ENCODE results near the gene CDK14. TPM values are rescaled to one million over a fixed set of nuclear protein-coding genes. Genes with fewer than 3 reads are reported as not detected.

The CDK14 gene
- total RNA-seq, 5 donors from 2014 or later (not counting 1 experiment from before 2014, with no cell fraction given), result 0.86 to 6.6 (median 1.6) TPM

- POLR2A ChIA-PET, result no interaction called here
- no CpG with 5 or more reads among the region's 3 CpGs for WGBS (ENCODE audit: insufficient coverage)
Measured at GRCh38 chr7:90903841-90904240, 307.7 kb downstream of the CDK14 start.

GRCh38 chr7:90910136-90910535, 314.0 kb downstream of the CDK14 start:
- no peaks in the 10 kb centered on the region for H3K27me3 Mint-ChIP-seq

More at GRCh38 chr7:90903841-90904240, 307.7 kb downstream of the CDK14 start:
- Histone ChIP-seq H3K36me3 (ENCODE audit: control insufficient read depth in 2 of 2, extremely low read depth in 1 of 2, insufficient read depth in 1 of 2, low read length in 1 of 2) (no peaks in the 10 kb centered on the region), H3K9me3 (no peaks in the 10 kb centered on the region), H3K4me3 (ENCODE audit: control insufficient read depth in 1 of 2, extremely low read depth in 1 of 2, low read length in 1 of 2) (no peak overlapping the region), H3K27ac (ENCODE audit: low read length) (no peak overlapping the region), H3K4me1 (ENCODE audit: control insufficient read depth in 1 of 2, extremely low read depth in 1 of 2, insufficient read depth in 2 of 2, low read length in 2 of 2) (no peaks in the 10 kb centered on the region), H3K27me3 (replicated peaks in 1 of 2; ENCODE audit: control insufficient read depth in 2 of 2, extremely low read depth in 1 of 2, insufficient read depth in 2 of 2, low read length in 1 of 2) (no peaks in the 10 kb centered on the region)
- peaks cover 0 to 8% (median 0%) of the 10 kb centered on the region in 3 donors for H3K9me3 Mint-ChIP-seq
- CTCF ChIA-PET, result no interaction called here
- H3K4me1 Mint-ChIP-seq, result no peaks in the 10 kb centered on the region
- H3K27me3 Mint-ChIP-seq, result peaks cover 0 to 5% of the 10 kb centered on the region in 2 donors
- DNase-seq (no peak), ATAC-seq (replicated peaks in 1 of 4) (no peak)
- no peak overlapping the region for H3K4me3 Mint-ChIP-seq
- no peak overlapping the region for H3K27ac Mint-ChIP-seq
- no peaks in the 10 kb centered on the region for H3K36me3 Mint-ChIP-seq

GRCh38 chr7:90916319-90916718, 320.2 kb downstream of the CDK14 start:
- Histone ChIP-seq H3K4me1 (ENCODE audit: control insufficient read depth in 1 of 2, extremely low read depth in 1 of 2, insufficient read depth in 2 of 2, low read length in 2 of 2) (no peaks in the 10 kb centered on the region), H3K27ac (ENCODE audit: low read length) (no peak overlapping the region), H3K9me3 (no peaks in the 10 kb centered on the region), H3K27me3 (replicated peaks in 1 of 2; ENCODE audit: control insufficient read depth in 2 of 2, extremely low read depth in 1 of 2, insufficient read depth in 2 of 2, low read length in 1 of 2) (no peaks in the 10 kb centered on the region), H3K36me3 (ENCODE audit: control insufficient read depth in 2 of 2, extremely low read depth in 1 of 2, insufficient read depth in 1 of 2, low read length in 1 of 2) (no peaks in the 10 kb centered on the region), H3K4me3 (ENCODE audit: control insufficient read depth in 1 of 2, extremely low read depth in 1 of 2, low read length in 1 of 2) (no peak overlapping the region)
- CTCF ChIA-PET, result no interaction called here
- Mint-ChIP-seq H3K36me3 (no peaks in the 10 kb centered on the region), H3K4me1 (no peaks in the 10 kb centered on the region), H3K27ac (no peak overlapping the region), H3K27me3 (no peaks in the 10 kb centered on the region), H3K4me3 (no peak overlapping the region), H3K9me3 (peaks cover 0 to 3% (median 0%) of the 10 kb centered on the region in 3 donors)
- ATAC-seq (replicated peaks in 1 of 4), result no peak
- no peak for DNase-seq
- POLR2A ChIA-PET, result no interaction called here
- WGBS (ENCODE audit: insufficient coverage), result no CpG with 5 or more reads among the region's 4 CpGs

More at GRCh38 chr7:90910136-90910535, 314.0 kb downstream of the CDK14 start:
- WGBS (ENCODE audit: insufficient coverage), result no CpG with 5 or more reads among the region's 4 CpGs
- Mint-ChIP-seq H3K4me1 (no peaks in the 10 kb centered on the region), H3K9me3 (peaks cover 0 to 3% (median 0%) of the 10 kb centered on the region in 3 donors), H3K27ac (no peak overlapping the region), H3K4me3 (no peak overlapping the region), H3K36me3 (no peaks in the 10 kb centered on the region)
- DNase-seq, result no peak
- Histone ChIP-seq H3K4me1 (ENCODE audit: control insufficient read depth in 1 of 2, extremely low read depth in 1 of 2, insufficient read depth in 2 of 2, low read length in 2 of 2) (no peaks in the 10 kb centered on the region), H3K9me3 (no peaks in the 10 kb centered on the region), H3K4me3 (ENCODE audit: control insufficient read depth in 1 of 2, extremely low read depth in 1 of 2, low read length in 1 of 2) (no peak overlapping the region), H3K36me3 (ENCODE audit: control insufficient read depth in 2 of 2, extremely low read depth in 1 of 2, insufficient read depth in 1 of 2, low read length in 1 of 2) (no peaks in the 10 kb centered on the region), H3K27ac (ENCODE audit: low read length) (no peak overlapping the region), H3K27me3 (replicated peaks in 1 of 2; ENCODE audit: control insufficient read depth in 2 of 2, extremely low read depth in 1 of 2, insufficient read depth in 2 of 2, low read length in 1 of 2) (no peaks in the 10 kb centered on the region)
- no peak for ATAC-seq (replicated peaks in 1 of 4)
- CTCF ChIA-PET, result no interaction called here
- POLR2A ChIA-PET, result no interaction called here

DNA sequence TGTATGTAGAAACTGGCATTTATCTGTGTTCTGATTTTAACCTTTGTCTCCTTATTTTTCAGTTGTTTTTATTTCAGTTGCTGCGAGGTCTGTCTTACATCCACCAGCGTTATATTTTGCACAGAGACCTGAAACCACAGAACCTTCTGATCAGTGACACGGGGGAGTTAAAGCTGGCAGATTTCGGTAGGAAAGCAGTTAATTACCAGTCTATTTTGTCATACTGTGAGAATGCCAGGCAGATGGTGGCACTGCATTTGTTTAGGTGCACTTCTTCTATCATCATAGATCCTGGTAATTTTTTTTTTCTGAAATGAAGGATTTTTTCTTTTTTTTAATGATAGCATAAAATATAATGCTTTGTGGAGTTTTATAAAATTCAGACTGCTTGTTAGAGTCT, 321.4 kb downstream of the CDK14 start:
- DNase-seq (no peak), ATAC-seq (replicated peaks in 1 of 4) (no peak)
- Mint-ChIP-seq H3K27me3 (no peaks in the 10 kb centered on the region), H3K4me3 (no peak overlapping the region), H3K36me3 (no peaks in the 10 kb centered on the region), H3K4me1 (no peaks in the 10 kb centered on the region), H3K9me3 (no peaks in the 10 kb centered on the region), H3K27ac (no peak overlapping the region)
- Histone ChIP-seq H3K9me3 (no peaks in the 10 kb centered on the region), H3K4me1 (ENCODE audit: control insufficient read depth in 1 of 2, extremely low read depth in 1 of 2, insufficient read depth in 2 of 2, low read length in 2 of 2) (no peaks in the 10 kb centered on the region), H3K27me3 (replicated peaks in 1 of 2; ENCODE audit: control insufficient read depth in 2 of 2, extremely low read depth in 1 of 2, insufficient read depth in 2 of 2, low read length in 1 of 2) (no peaks in the 10 kb centered on the region), H3K36me3 (ENCODE audit: control insufficient read depth in 2 of 2, extremely low read depth in 1 of 2, insufficient read depth in 1 of 2, low read length in 1 of 2) (no peaks in the 10 kb centered on the region), H3K27ac (ENCODE audit: low read length) (no peak overlapping the region), H3K4me3 (ENCODE audit: control insufficient read depth in 1 of 2, extremely low read depth in 1 of 2, low read length in 1 of 2) (no peak overlapping the region)
- POLR2A ChIA-PET, result no interaction called here
- CTCF ChIA-PET, result no interaction called here
- 73% methylated on average over 2 of the region's 4 CpGs for WGBS (ENCODE audit: insufficient coverage)

- Mint-ChIP-seq H3K4me1 (no peaks in the 10 kb centered on the region), H3K27ac (no peak overlapping the region), H3K27me3 (no peaks in the 10 kb centered on the region), H3K9me3 (no peaks in the 10 kb centered on the region), H3K4me3 (no peak overlapping the region), H3K36me3 (no peaks in the 10 kb centered on the region)
- Histone ChIP-seq H3K9me3 (no peaks in the 10 kb centered on the region), H3K36me3 (ENCODE audit: control insufficient read depth in 2 of 2, extremely low read depth in 1 of 2, insufficient read depth in 1 of 2, low read length in 1 of 2) (no peaks in the 10 kb centered on the region), H3K27ac (ENCODE audit: low read length) (no peak overlapping the region), H3K4me1 (ENCODE audit: control insufficient read depth in 1 of 2, extremely low read depth in 1 of 2, insufficient read depth in 2 of 2, low read length in 2 of 2) (no peaks in the 10 kb centered on the region), H3K27me3 (replicated peaks in 1 of 2; ENCODE audit: control insufficient read depth in 2 of 2, extremely low read depth in 1 of 2, insufficient read depth in 2 of 2, low read length in 1 of 2) (no peaks in the 10 kb centered on the region), H3K4me3 (ENCODE audit: control insufficient read depth in 1 of 2, extremely low read depth in 1 of 2, low read length in 1 of 2) (no peak overlapping the region)
- ChIA-PET CTCF (no interaction called here), POLR2A (no interaction called here)
- ATAC-seq (replicated peaks in 1 of 4) (no peak), DNase-seq (no peak)
- no CpG with 5 or more reads among the region's 3 CpGs for WGBS (ENCODE audit: insufficient coverage)
Measured at GRCh38 chr7:90918303-90918702, 322.2 kb downstream of the CDK14 start.

DNA sequence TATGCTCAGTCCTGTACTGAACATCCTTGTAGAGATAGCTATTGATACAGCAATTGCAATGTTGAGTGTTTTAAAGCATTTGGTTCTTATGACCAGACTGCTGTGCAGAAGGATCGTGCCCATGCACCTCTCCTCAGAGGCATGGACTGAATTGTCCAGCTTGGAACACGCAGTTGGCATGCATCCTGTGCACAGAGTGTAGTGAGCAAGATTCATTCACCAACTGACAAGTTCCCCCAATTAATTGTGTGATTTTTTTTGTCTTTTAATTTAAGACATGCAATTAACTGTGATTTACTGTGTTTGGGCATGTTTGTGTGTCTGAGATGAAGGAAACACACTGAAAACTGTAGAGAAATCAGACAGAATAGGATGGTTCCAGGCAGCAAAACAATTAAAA, 323.7 kb downstream of the CDK14 start:
- Mint-ChIP-seq H3K27ac (no peak overlapping the region), H3K27me3 (no peaks in the 10 kb centered on the region), H3K4me1 (no peaks in the 10 kb centered on the region), H3K4me3 (no peak overlapping the region), H3K9me3 (no peaks in the 10 kb centered on the region), H3K36me3 (no peaks in the 10 kb centered on the region)
- no peak for DNase-seq
- H3K36me3 ChIP-seq (ENCODE audit: control insufficient read depth in 2 of 2, extremely low read depth in 1 of 2, insufficient read depth in 1 of 2, low read length in 1 of 2), result no peaks in the 10 kb centered on the region
- H3K27ac ChIP-seq (ENCODE audit: low read length), result no peak overlapping the region
- H3K4me3 ChIP-seq (ENCODE audit: control insufficient read depth in 1 of 2, extremely low read depth in 1 of 2, low read length in 1 of 2), result no peak overlapping the region
- H3K27me3 ChIP-seq (replicated peaks in 1 of 2; ENCODE audit: control insufficient read depth in 2 of 2, extremely low read depth in 1 of 2, insufficient read depth in 2 of 2, low read length in 1 of 2), result no peaks in the 10 kb centered on the region
- ChIA-PET CTCF (no interaction called here), POLR2A (no interaction called here)
- H3K4me1 ChIP-seq (ENCODE audit: control insufficient read depth in 1 of 2, extremely low read depth in 1 of 2, insufficient read depth in 2 of 2, low read length in 2 of 2), result no peaks in the 10 kb centered on the region
- ATAC-seq (replicated peaks in 1 of 4), result no peak
- H3K9me3 ChIP-seq, result no peaks in the 10 kb centered on the region
- 56% methylated on average over 1 of the region's 2 CpGs for WGBS (ENCODE audit: insufficient coverage)

GRCh38 chr7:90920336-90920735, 324.2 kb downstream of the CDK14 start:
- WGBS (ENCODE audit: insufficient coverage), result no CpG with 5 or more reads among the region's 1 CpG
- H3K4me1 ChIP-seq (ENCODE audit: control insufficient read depth in 1 of 2, extremely low read depth in 1 of 2, insufficient read depth in 2 of 2, low read length in 2 of 2), result no peaks in the 10 kb centered on the region
- Mint-ChIP-seq H3K27me3 (no peaks in the 10 kb centered on the region), H3K9me3 (no peaks in the 10 kb centered on the region), H3K36me3 (no peaks in the 10 kb centered on the region), H3K4me1 (no peaks in the 10 kb centered on the region), H3K27ac (no peak overlapping the region), H3K4me3 (no peak overlapping the region)
- H3K9me3 ChIP-seq, result no peaks in the 10 kb centered on the region
- H3K27ac ChIP-seq (ENCODE audit: low read length), result no peak overlapping the region
- CTCF ChIA-PET, result no interaction called here
- DNase-seq (no peak), ATAC-seq (replicated peaks in 1 of 4) (no peak)
- no peak overlapping the region for H3K4me3 ChIP-seq (ENCODE audit: control insufficient read depth in 1 of 2, extremely low read depth in 1 of 2, low read length in 1 of 2)
- no peaks in the 10 kb centered on the region for H3K27me3 ChIP-seq (replicated peaks in 1 of 2; ENCODE audit: control insufficient read depth in 2 of 2, extremely low read depth in 1 of 2, insufficient read depth in 2 of 2, low read length in 1 of 2)
- no peaks in the 10 kb centered on the region for H3K36me3 ChIP-seq (ENCODE audit: control insufficient read depth in 2 of 2, extremely low read depth in 1 of 2, insufficient read depth in 1 of 2, low read length in 1 of 2)
- POLR2A ChIA-PET, result interaction anchor here in 1 of 2 donors (0.6 kb wide), 1 partner anchor 150 kb away, joined by 4 read pairs; no protein-coding TSS in a partner anchor
